ENCODE results near the gene HEY2. TPM values are rescaled to one million over a fixed set of nuclear protein-coding genes. Genes with fewer than 3 reads are reported as not detected.

HEY2 gene
- total RNA-seq, 4 donors from 2014 or later = 0.85 to 4.3 (median 1.8) TPM

GRCh38 chr6:125733516-125734300 lies 15.7 kb upstream of the HEY2 start:
- no peak for TF ChIP-seq CTCF (IDR thresholded peaks at IDR 0.05; ENCODE audit: low read depth)

GRCh38 chr6:125738276-125738675 lies 11.2 kb upstream of the HEY2 start:
- no peak for TF ChIP-seq CTCF (IDR thresholded peaks at IDR 0.05; ENCODE audit: low read depth)

- no peak for TF ChIP-seq CTCF (IDR thresholded peaks at IDR 0.05; ENCODE audit: low read depth)
Measured at GRCh38 chr6:125739364-125739763, 10.1 kb upstream of the HEY2 start.

GRCh38 chr6:125741336-125741735 lies 8.1 kb upstream of the HEY2 start:
- TF ChIP-seq CTCF (IDR thresholded peaks at IDR 0.05; ENCODE audit: low read depth) = no peak

GRCh38 chr6:125742024-125742423 lies 7.4 kb upstream of the HEY2 start:
- TF ChIP-seq CTCF (IDR thresholded peaks at IDR 0.05; ENCODE audit: low read depth) = no peak

GRCh38 chr6:125742464-125743120 lies 6.8 kb upstream of the HEY2 start:
- TF ChIP-seq CTCF (IDR thresholded peaks at IDR 0.05; ENCODE audit: low read depth) = no peak

- no peak for TF ChIP-seq CTCF (IDR thresholded peaks at IDR 0.05; ENCODE audit: low read depth)
Measured at GRCh38 chr6:125743604-125744003, 5.8 kb upstream of the HEY2 start.

Data from subcutaneous adipose tissue (tissue), 4 donors.